CD4-positive, alpha-beta memory T cell (primary cell): ENCODE results near the gene LCP2. TPM values are rescaled to one million over a fixed set of nuclear protein-coding genes. Genes with fewer than 3 reads are reported as not detected.

Experiments
- CTCF ChIA-PET: fragments of 350-600 bp; sonication (Branson Sonifier 250); formaldehyde crosslinking; loops from one replicate; lab custom pipeline; 2021; ENCODE audit warnings: inconsistent platforms; ENCODE audit not compliant: partially characterized antibody; lab: Charles Lee
- POLR2A ChIA-PET: fragments of 350-600 bp; sonication (Branson Sonifier 250); formaldehyde crosslinking; loops from one replicate; lab custom pipeline; 2021; ENCODE audit not compliant: partially characterized antibody; lab: Charles Lee
- DNase-seq, 5 donors: peaks; one replicate each; pipeline versions ENCODE4 v3.0.0 to v3.0.0-alpha.2; 2020 to 2022; ENCODE audit warnings: mixed read lengths in 1 of 5
- H3K27ac ChIP-seq: one replicate; pipeline ENCODE4 v1.7.0; 2013; ENCODE audit warnings: low read depth, low read length
- H3K27me3 ChIP-seq: 2 replicates; pipeline ENCODE4 v1.7.0; 2013; ENCODE audit warnings: mild to moderate bottlenecking, low read length, moderate library complexity; ENCODE audit not compliant: insufficient read depth
- H3K36me3 ChIP-seq: 2 replicates; pipeline ENCODE4 v1.7.0; 2013; ENCODE audit warnings: mild to moderate bottlenecking, low read length, moderate library complexity; ENCODE audit not compliant: insufficient read depth
- H3K4me1 ChIP-seq: 2 replicates; pipeline ENCODE4 v1.7.0; 2013; ENCODE audit warnings: mild to moderate bottlenecking, low read length, moderate library complexity; ENCODE audit not compliant: insufficient read depth
- H3K4me3 ChIP-seq, 2 donors: one replicate each; pipeline ENCODE4 v1.7.0; 2013; ENCODE audit warnings: low read length in 2 of 2, mild to moderate bottlenecking in 1 of 2
- H3K9me3 ChIP-seq, 2 donors: one replicate each; pipeline ENCODE4 v1.7.0; 2013; ENCODE audit warnings: low read length in 2 of 2, control low read depth in 1 of 2; ENCODE audit not compliant: control insufficient read depth in 1 of 2
- H3K27ac Mint-ChIP-seq, 7 donors: one replicate each; pipeline ENCODE4 v1.8.0; 2020 to 2021; ENCODE audit warnings: mixed read lengths in 7 of 7, mild to moderate bottlenecking in 6 of 7, inconsistent platforms in 3 of 7, moderate library complexity in 3 of 7
- H3K27me3 Mint-ChIP-seq, 2 donors: one replicate each; pipeline ENCODE4 v1.8.0; 2020 to 2021; ENCODE audit warnings: mixed read lengths in 2 of 2
- H3K36me3 Mint-ChIP-seq, 2 donors: one replicate each; pipeline ENCODE4 v1.8.0; 2020 to 2021; ENCODE audit warnings: mixed read lengths in 2 of 2, inconsistent platforms in 1 of 2, mild to moderate bottlenecking in 1 of 2
- H3K4me1 Mint-ChIP-seq, 4 donors: one replicate each; pipeline ENCODE4 v1.8.0; 2020 to 2021; ENCODE audit warnings: mixed read lengths in 4 of 4, mild to moderate bottlenecking in 1 of 4
- H3K4me3 Mint-ChIP-seq, 8 donors: one replicate each; pipeline ENCODE4 v1.8.0; 2020 to 2021; ENCODE audit warnings: mixed read lengths in 8 of 8, mild to moderate bottlenecking in 7 of 8, moderate library complexity in 6 of 8, inconsistent platforms in 3 of 8
- H3K9me3 Mint-ChIP-seq, 8 donors: one replicate each; pipeline ENCODE4 v1.8.0; 2020 to 2021; ENCODE audit warnings: mixed read lengths in 8 of 8, mild to moderate bottlenecking in 5 of 8, inconsistent platforms in 3 of 8, moderate library complexity in 1 of 8
- intact Hi-C: fragments of 100-400 bp; cut with micrococcal nuclease; formaldehyde crosslinking; loops from one replicate; pipeline ENCODE4 v1.15.1; 2023
- polyA plus RNA-seq, 2 donors: library from polyadenylated mRNA; unstranded; fragments of 300-500 nt; fragmentation: Illumina TruSeq; gene quantifications; one replicate each; pipeline ENCODE4 v1.2.3, GENCODE V29; 2021
- total RNA-seq, 2 experiments: library from RNA; stranded (reverse); gene quantifications; one replicate each; pipeline ENCODE4 v1.2.3, GENCODE V29; 2021

Gene LCP2
- total and polyA plus RNA-seq, 4 experiments from 2014 or later = 117 to 318 (median 275) TPM

DNA sequence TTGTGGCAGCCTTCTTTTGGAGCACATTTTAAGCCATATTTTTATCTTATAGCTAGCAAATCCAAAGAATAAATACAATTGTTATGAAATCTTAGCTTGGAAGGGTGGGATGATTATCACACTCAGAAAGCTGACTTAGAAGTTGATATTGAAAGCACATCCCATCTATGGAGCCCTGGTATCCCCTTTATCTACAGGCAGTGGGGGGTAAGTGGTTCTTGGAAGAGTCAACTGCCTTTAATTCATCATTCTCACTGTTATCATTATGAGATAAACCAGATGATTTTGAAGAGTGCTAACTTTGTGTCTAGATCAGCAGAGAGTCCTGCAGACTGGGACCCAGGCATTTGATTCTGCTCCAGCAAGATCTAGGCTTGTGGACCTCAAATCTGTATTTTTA, 3.0 kb downstream of the LCP2 start:
- Histone ChIP-seq H3K36me3 (peaks cover 43% of the 10 kb centered on the region), H3K4me1 (peaks cover 76% of the 10 kb centered on the region), H3K27me3 (no peaks in the 10 kb centered on the region), H3K27ac (peak overlapping the region; percentile 90), H3K9me3 (no peaks in the 10 kb centered on the region), H3K4me3 (peak overlapping the region; percentile 97 to 99)
- intact Hi-C loops = no loop called here
- no peak for DNase-seq
- Mint-ChIP-seq H3K27me3 (no peaks in the 10 kb centered on the region), H3K4me1 (peaks cover 56 to 93% (median 66%) of the 10 kb centered on the region in 4 donors), H3K27ac (peak overlapping the region; percentile 93 to 100 (median 96)), H3K4me3 (peak overlapping the region; percentile 95 to 99 (median 98)), H3K36me3 (peaks cover 64 to 85% of the 10 kb centered on the region in 2 donors), H3K9me3 (no peaks in the 10 kb centered on the region)
- ChIA-PET CTCF (interaction anchor here (0.9 to 19.2 kb wide), 9 partner anchors 10 to 140 kb away, joined by 3 to 384 read pairs (median 25); no protein-coding TSS in a partner anchor), POLR2A (interaction anchor here (1.8 to 32.1 kb wide), 6 partner anchors 3 to 44 kb away, joined by 9 to 1265 read pairs (median 372); partner anchors contain the start of gene LCP2)

DNA sequence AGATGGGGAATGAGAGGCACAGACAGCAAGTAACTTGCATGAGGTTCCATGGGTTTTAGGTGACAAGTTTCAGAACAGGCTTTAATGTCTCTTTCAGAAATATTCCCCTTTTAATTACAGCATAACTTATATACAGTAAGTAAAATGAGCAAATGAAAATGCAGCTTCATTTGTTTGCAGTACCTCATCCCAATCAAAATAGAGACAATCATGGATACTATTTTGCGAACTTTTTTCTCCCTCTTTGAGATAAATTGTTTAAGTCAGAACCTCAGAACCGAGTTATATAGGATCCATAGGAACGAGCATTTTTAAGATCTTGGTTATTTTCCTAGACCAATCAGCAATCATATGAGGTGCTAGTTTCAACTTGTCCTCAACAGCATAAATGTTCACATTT, 3.5 kb downstream of the LCP2 start:
- H3K4me1 Mint-ChIP-seq = peaks cover 57 to 98% (median 66%) of the 10 kb centered on the region in 4 donors
- Histone ChIP-seq H3K4me3 (peak overlapping the region; percentile 33 to 97), H3K9me3 (no peaks in the 10 kb centered on the region), H3K4me1 (peaks cover 76% of the 10 kb centered on the region), H3K27me3 (no peaks in the 10 kb centered on the region), H3K27ac (peak overlapping the region; percentile 90), H3K36me3 (peaks cover 46% of the 10 kb centered on the region)
- H3K9me3 Mint-ChIP-seq = no peaks in the 10 kb centered on the region
- no peak for DNase-seq
- intact Hi-C loops = no loop called here
- CTCF ChIA-PET = interaction anchor here (0.7 to 19.2 kb wide), 13 partner anchors 8 to 140 kb away, joined by 3 to 384 read pairs (median 19); no protein-coding TSS in a partner anchor
- POLR2A ChIA-PET = interaction anchor here (1.8 to 32.1 kb wide), 8 partner anchors 3 to 67 kb away, joined by 6 to 1265 read pairs (median 54); partner anchors contain the start of gene LCP2
- H3K4me3 Mint-ChIP-seq = peak overlapping the region; percentile 95 to 99 (median 98)
- peak overlapping the region in 6 of 7 donors; percentile 60 to 100 (median 96) for H3K27ac Mint-ChIP-seq
- peaks cover 69 to 90% of the 10 kb centered on the region in 2 donors for H3K36me3 Mint-ChIP-seq
- no peaks in the 10 kb centered on the region for H3K27me3 Mint-ChIP-seq

DNA sequence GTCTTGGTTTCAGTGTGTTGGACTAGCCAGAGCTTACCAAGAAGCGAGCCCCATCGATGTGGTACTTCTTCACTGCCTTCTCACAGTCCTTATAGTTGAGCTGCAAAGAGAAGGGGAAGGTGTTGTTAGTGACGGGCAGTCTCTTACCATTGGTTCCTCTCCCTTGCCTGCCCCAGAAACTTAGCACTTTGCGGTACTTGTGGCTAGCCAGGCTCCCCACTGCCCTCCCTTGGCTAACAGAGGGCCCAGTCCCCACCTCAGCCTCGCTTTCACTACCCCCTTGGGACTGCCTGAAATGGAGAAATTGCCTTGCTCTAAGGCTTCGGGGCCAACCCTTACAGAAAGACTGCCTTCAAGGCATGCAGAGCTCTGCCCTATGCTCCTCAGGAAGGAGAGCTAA, 4.3 kb downstream of the LCP2 start:
- Mint-ChIP-seq H3K4me3 (peak overlapping the region; percentile 95 to 99 (median 98)), H3K27me3 (no peaks in the 10 kb centered on the region), H3K4me1 (peaks cover 59 to 100% (median 67%) of the 10 kb centered on the region in 4 donors), H3K27ac (peak overlapping the region; percentile 87 to 100 (median 96)), H3K36me3 (peaks cover 76 to 98% of the 10 kb centered on the region in 2 donors), H3K9me3 (no peaks in the 10 kb centered on the region)
- intact Hi-C loops = no loop called here
- Histone ChIP-seq H3K4me1 (peaks cover 76% of the 10 kb centered on the region), H3K36me3 (peaks cover 54% of the 10 kb centered on the region), H3K4me3 (peak overlapping the region; percentile 33 to 97), H3K9me3 (no peaks in the 10 kb centered on the region), H3K27ac (peak overlapping the region; percentile 90), H3K27me3 (no peaks in the 10 kb centered on the region)
- peak in 4 of 5 donors; percentile 47 to 77 (median 50) for DNase-seq
- CTCF ChIA-PET = interaction anchor here (0.7 to 19.2 kb wide), 11 partner anchors 9 to 117 kb away, joined by 3 to 384 read pairs (median 19); no protein-coding TSS in a partner anchor
- POLR2A ChIA-PET = interaction anchor here (1.8 to 32.1 kb wide), 9 partner anchors 4 to 67 kb away, joined by 5 to 1265 read pairs (median 29); partner anchors contain the start of gene LCP2

DNA sequence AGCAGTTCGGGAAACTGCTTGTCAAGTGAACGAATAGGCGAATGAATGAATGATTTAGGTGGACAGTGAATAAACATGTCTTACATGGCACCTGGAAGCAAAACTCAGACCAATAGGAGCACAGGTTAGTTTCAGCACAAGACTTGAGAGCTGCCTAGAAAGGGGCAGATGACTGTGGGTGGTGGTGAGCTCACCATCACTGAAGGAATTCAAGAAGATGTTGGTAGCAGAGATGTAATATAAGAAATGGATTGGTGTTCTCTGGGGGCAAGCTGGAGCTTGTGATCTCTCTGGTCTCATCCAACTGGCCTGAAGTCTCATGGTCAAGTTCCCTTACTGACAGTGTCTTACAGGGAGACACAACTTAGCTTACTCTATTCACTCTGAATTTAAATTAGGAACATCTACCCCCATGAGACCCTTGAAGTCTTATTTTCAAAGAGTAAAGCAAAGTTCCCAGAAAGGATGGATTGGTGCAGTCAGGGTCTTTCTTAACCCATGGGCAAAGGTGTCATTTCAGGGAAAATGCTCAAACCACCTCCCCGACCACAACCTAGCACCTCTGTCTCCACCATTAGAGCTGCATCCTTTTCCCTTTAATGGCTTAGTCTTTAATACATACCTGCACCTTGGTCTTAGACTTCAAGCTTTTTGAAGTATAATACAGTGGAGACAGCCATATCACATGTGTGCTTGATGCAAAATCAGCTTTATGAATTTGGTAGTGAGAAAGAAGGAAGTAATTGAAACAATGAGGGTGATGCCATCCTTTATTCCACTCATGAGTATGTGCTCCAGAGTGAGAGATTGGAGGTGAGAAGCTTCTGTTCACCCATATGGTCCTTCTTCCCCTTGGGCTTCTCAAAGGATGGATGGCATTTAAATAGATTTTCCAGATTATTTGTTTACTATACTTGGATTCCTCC, 5.1 kb downstream of the LCP2 start:
- DNase-seq = no peak
- peaks cover 84 to 99% of the 10 kb centered on the region in 2 donors for H3K36me3 Mint-ChIP-seq
- intact Hi-C loops = no loop called here
- no peaks in the 10 kb centered on the region for H3K9me3 ChIP-seq
- peak overlapping the region; percentile 95 to 99 (median 98) for H3K4me3 Mint-ChIP-seq
- H3K4me1 ChIP-seq = peaks cover 77% of the 10 kb centered on the region
- H3K27ac Mint-ChIP-seq = peak overlapping the region; percentile 87 to 100 (median 96)
- H3K4me3 ChIP-seq = peak overlapping the region; percentile 33 to 97
- CTCF ChIA-PET = interaction anchor here (1.3 to 19.2 kb wide), 9 partner anchors 10 to 66 kb away, joined by 3 to 384 read pairs (median 28); no protein-coding TSS in a partner anchor
- no peaks in the 10 kb centered on the region for H3K27me3 Mint-ChIP-seq
- H3K4me1 Mint-ChIP-seq = peaks cover 65 to 100% (median 70%) of the 10 kb centered on the region in 4 donors
- peaks cover 60% of the 10 kb centered on the region for H3K36me3 ChIP-seq
- no peaks in the 10 kb centered on the region for H3K27me3 ChIP-seq
- H3K9me3 Mint-ChIP-seq = no peaks in the 10 kb centered on the region
- POLR2A ChIA-PET = interaction anchor here (0.6 to 32.1 kb wide), 10 partner anchors 5 to 66 kb away, joined by 3 to 1265 read pairs (median 22); partner anchors contain the start of gene LCP2
- peak overlapping the region; percentile 90 for H3K27ac ChIP-seq

DNA sequence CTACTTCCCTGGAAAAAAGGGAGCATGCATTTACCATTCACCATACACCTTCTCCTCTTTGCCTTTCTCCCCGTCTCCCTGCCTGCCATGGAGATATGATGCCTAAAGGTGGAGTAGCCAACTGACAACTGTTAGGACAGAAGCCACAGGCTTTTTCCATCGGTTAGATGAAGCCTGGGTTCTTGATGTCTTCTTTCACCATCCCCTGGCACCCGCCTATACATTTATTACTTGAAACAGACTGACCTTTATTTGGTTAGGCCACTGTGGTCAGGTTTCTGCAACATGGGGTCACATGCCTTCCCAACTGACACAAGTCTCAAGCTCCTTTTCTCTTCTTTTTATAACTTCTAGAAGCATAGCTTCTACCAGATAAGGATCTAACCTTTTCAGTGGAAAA, 7.1 kb downstream of the LCP2 start:
- H3K27ac Mint-ChIP-seq = peak overlapping the region; percentile 87 to 100 (median 96)
- intact Hi-C loops = no loop called here
- Histone ChIP-seq H3K27ac (peak overlapping the region; percentile 90), H3K4me3 (no peak overlapping the region), H3K27me3 (no peaks in the 10 kb centered on the region), H3K4me1 (peaks cover 96% of the 10 kb centered on the region), H3K9me3 (no peaks in the 10 kb centered on the region), H3K36me3 (peaks cover 79% of the 10 kb centered on the region)
- peaks cover 88 to 99% of the 10 kb centered on the region in 2 donors for H3K36me3 Mint-ChIP-seq
- no peaks in the 10 kb centered on the region for H3K27me3 Mint-ChIP-seq
- H3K9me3 Mint-ChIP-seq = no peaks in the 10 kb centered on the region
- POLR2A ChIA-PET = interaction anchor here (1.7 to 32.1 kb wide), 4 partner anchors 7 to 48 kb away, joined by 6 to 1265 read pairs (median 964); partner anchors contain the start of gene LCP2
- CTCF ChIA-PET = interaction anchor here (1.9 to 19.2 kb wide), 6 partner anchors 11 to 65 kb away, joined by 5 to 384 read pairs (median 106); no protein-coding TSS in a partner anchor
- peaks cover 84 to 100% (median 89%) of the 10 kb centered on the region in 4 donors for H3K4me1 Mint-ChIP-seq
- no peak for DNase-seq
- peak overlapping the region in 7 of 8 donors; percentile 70 to 99 (median 96) for H3K4me3 Mint-ChIP-seq

DNA sequence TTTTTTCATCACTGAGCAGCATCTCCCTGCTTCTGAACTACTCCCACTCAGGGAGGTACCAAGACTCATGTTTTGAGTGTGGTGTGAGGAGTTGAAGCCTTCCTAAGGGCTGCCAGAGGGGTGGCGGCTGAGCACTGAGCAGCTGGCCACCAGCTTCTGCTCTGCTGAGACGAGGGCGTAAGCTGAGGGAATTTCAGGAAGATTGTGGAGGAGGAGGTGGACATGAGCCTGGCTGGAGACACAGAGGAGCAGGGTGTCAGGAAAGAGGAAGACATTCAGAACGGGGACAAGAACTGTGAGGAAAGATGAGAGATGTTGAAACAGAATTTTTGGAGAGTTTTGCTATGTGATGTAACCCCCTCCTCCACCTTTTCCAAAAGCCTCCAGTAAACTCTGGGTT, 7.8 kb downstream of the LCP2 start:
- no peak overlapping the region for H3K4me3 ChIP-seq
- H3K9me3 Mint-ChIP-seq = no peaks in the 10 kb centered on the region

More for the DNA sequence above, 7.8 kb downstream of the LCP2 start:
- peak overlapping the region; percentile 87 to 100 (median 96) for H3K27ac Mint-ChIP-seq
- POLR2A ChIA-PET = interaction anchor here (0.6 to 32.1 kb wide), 5 partner anchors 7 to 49 kb away, joined by 3 to 1265 read pairs (median 664); partner anchors contain the start of gene LCP2
- Histone ChIP-seq H3K27ac (peak overlapping the region; percentile 90), H3K36me3 (peaks cover 77% of the 10 kb centered on the region), H3K27me3 (no peaks in the 10 kb centered on the region), H3K4me1 (peaks cover 99% of the 10 kb centered on the region), H3K9me3 (no peaks in the 10 kb centered on the region)
- CTCF ChIA-PET = interaction anchor here (0.7 to 19.2 kb wide), 8 partner anchors 12 to 64 kb away, joined by 3 to 384 read pairs (median 7); no protein-coding TSS in a partner anchor
- peak overlapping the region; percentile 69 to 99 (median 78) for H3K4me3 Mint-ChIP-seq
- no peak for DNase-seq
- peaks cover 90 to 100% (median 95%) of the 10 kb centered on the region in 4 donors for H3K4me1 Mint-ChIP-seq
- peaks cover 89 to 99% of the 10 kb centered on the region in 2 donors for H3K36me3 Mint-ChIP-seq
- no peaks in the 10 kb centered on the region for H3K27me3 Mint-ChIP-seq
- intact Hi-C loops = no loop called here
